Mesenchymal stem cell (in vitro differentiated cells and primary cell): ENCODE data around the gene AGBL5.

ENCODE experiments used
- DNase-seq: peaks from one replicate; pipeline ENCODE4 v3.0.0-alpha.2; 2013
- H2AFZ ChIP-seq: one replicate; pipeline ENCODE4 v1.6.1; 2013; ENCODE audit warnings: low read depth, mild to moderate bottlenecking, control low read depth, inconsistent platforms, low read length, moderate library complexity
- H2AK5ac ChIP-seq: 2 replicates; pipeline ENCODE4 v1.6.1; 2013; ENCODE audit warnings: low read length, moderate library complexity, mild to moderate bottlenecking, inconsistent platforms; ENCODE audit not compliant: severe bottlenecking
- H2BK120ac ChIP-seq: one replicate; pipeline ENCODE4 v1.6.1; 2013; ENCODE audit warnings: low read depth, mild to moderate bottlenecking, inconsistent platforms, low read length, moderate library complexity
- H2BK12ac ChIP-seq, 2 experiments: one replicate each; pipeline ENCODE4 v1.6.1; 2013; ENCODE audit warnings: inconsistent platforms in 2 of 2, low read length in 2 of 2, mild to moderate bottlenecking in 2 of 2, moderate library complexity in 2 of 2, control low read depth in 1 of 2
- H2BK15ac ChIP-seq: one replicate; pipeline ENCODE4 v1.6.1; 2013; ENCODE audit warnings: mild to moderate bottlenecking, low read depth, inconsistent platforms; ENCODE audit not compliant: poor library complexity, severe bottlenecking
- H2BK5ac ChIP-seq: 2 replicates; pipeline ENCODE4 v1.6.1; 2013; ENCODE audit warnings: low read depth, mild to moderate bottlenecking, low read length, control low read depth, inconsistent platforms; ENCODE audit not compliant: poor library complexity, severe bottlenecking
- H3K14ac ChIP-seq, 2 experiments: one replicate each; pipeline ENCODE4 v1.6.1; 2013; ENCODE audit warnings: inconsistent platforms in 2 of 2, low read length in 2 of 2, control low read depth in 1 of 2, mild to moderate bottlenecking in 1 of 2, moderate library complexity in 1 of 2
- H3K18ac ChIP-seq, 2 experiments: one replicate each; pipeline ENCODE4 v1.6.1; 2013; ENCODE audit warnings: inconsistent platforms in 2 of 2, low read length in 2 of 2, control low read depth in 1 of 2, low read depth in 1 of 2, mild to moderate bottlenecking in 1 of 2
- H3K23ac ChIP-seq, 2 experiments: one replicate each; pipeline ENCODE4 v1.6.1; 2013; ENCODE audit warnings: inconsistent platforms in 2 of 2, low read length in 2 of 2, mild to moderate bottlenecking in 2 of 2, moderate library complexity in 2 of 2, control low read depth in 1 of 2
- H3K27ac ChIP-seq: 2 replicates; pipeline ENCODE4 v1.5.1; 2013; ENCODE audit warnings: mild to moderate bottlenecking, moderate library complexity, low read length, control low read depth, inconsistent platforms; ENCODE audit not compliant: poor library complexity, severe bottlenecking
- H3K27me3 ChIP-seq, 2 experiments: 2 replicates each; pipeline versions ENCODE4 v1.6.1 to v1.7.0; 2013; ENCODE audit warnings: low read length in 2 of 2, mild to moderate bottlenecking in 2 of 2, moderate library complexity in 2 of 2, control low read depth in 1 of 2, inconsistent platforms in 1 of 2; ENCODE audit not compliant: control insufficient read depth in 1 of 2, insufficient read depth in 1 of 2
- H3K36me3 ChIP-seq, 2 experiments: 2 replicates each; pipeline versions ENCODE4 v1.6.1 to v1.7.0; 2013; ENCODE audit warnings: low read length in 2 of 2, control low read depth in 1 of 2, inconsistent platforms in 1 of 2, low read depth in 1 of 2, mild to moderate bottlenecking in 1 of 2; ENCODE audit not compliant: insufficient read depth in 2 of 2, control insufficient read depth in 1 of 2
- H3K4ac ChIP-seq, 2 experiments: one replicate each; pipeline ENCODE4 v1.6.1; 2013; ENCODE audit warnings: inconsistent platforms in 2 of 2, low read length in 2 of 2, mild to moderate bottlenecking in 2 of 2, moderate library complexity in 2 of 2, control low read depth in 1 of 2, low read depth in 1 of 2
- H3K4me1 ChIP-seq: 2 replicates; pipeline ENCODE4 v1.6.1; 2013; ENCODE audit warnings: low read depth, low read length, control low read depth; ENCODE audit not compliant: control insufficient read depth, insufficient read depth
- H3K4me2 ChIP-seq: 2 replicates; pipeline ENCODE4 v1.6.1; 2013; ENCODE audit warnings: low read length, mild to moderate bottlenecking, inconsistent platforms; ENCODE audit not compliant: poor library complexity, severe bottlenecking
- H3K4me3 ChIP-seq, 2 experiments: 2 replicates each; pipeline versions ENCODE4 v1.5.1 to v1.7.0; 2013; ENCODE audit warnings: low read length in 2 of 2, mild to moderate bottlenecking in 2 of 2, control low read depth in 1 of 2, low read depth in 1 of 2; ENCODE audit not compliant: insufficient read depth in 1 of 2
- H3K79me1 ChIP-seq: replicated peaks from 2 replicates; pipeline ENCODE4 v1.6.1; 2013; ENCODE audit warnings: mild to moderate bottlenecking, control low read depth, low read length, inconsistent platforms; ENCODE audit not compliant: poor library complexity, severe bottlenecking
- H3K9ac ChIP-seq: 2 replicates; pipeline ENCODE4 v1.7.0; 2013; ENCODE audit warnings: mild to moderate bottlenecking, low read length, moderate library complexity
- H3K9me3 ChIP-seq: 2 replicates; pipeline ENCODE4 v1.7.0; 2013; ENCODE audit warnings: mild to moderate bottlenecking, low read length; ENCODE audit not compliant: control insufficient read depth
- H4K8ac ChIP-seq: one replicate; pipeline ENCODE4 v1.6.1; 2013; ENCODE audit warnings: inconsistent platforms, mild to moderate bottlenecking, low read length, moderate library complexity
- H4K91ac ChIP-seq: one replicate; pipeline ENCODE4 v1.6.1; 2013; ENCODE audit warnings: mild to moderate bottlenecking, low read length, inconsistent platforms
- WGBS: methylation state at CpG from one replicate; pipeline ENCODE4 v1.1.7; 2013; ENCODE audit warnings: mixed read lengths; 5-methylcytosine and 5-hydroxymethylcytosine counted together

Gene AGBL5

GRCh38 chr2:27029051-27029450, 22.4 kb upstream of the AGBL5 start:
- no peak overlapping the region for H4K91ac ChIP-seq
- no peak overlapping the region for H3K4ac ChIP-seq
- H3K23ac ChIP-seq: no peak overlapping the region
- H2AK5ac ChIP-seq: no peak overlapping the region
- no peak overlapping the region for H2BK120ac ChIP-seq
- WGBS: 97% methylated on average over 2 of the region's 2 CpGs
- no peaks in the 10 kb centered on the region for H3K9me3 ChIP-seq
- H3K4me3 ChIP-seq: no peak overlapping the region
- H2BK12ac ChIP-seq: no peak overlapping the region
- no peak overlapping the region for H4K8ac ChIP-seq
- H3K18ac ChIP-seq: no peak overlapping the region
- no peaks in the 10 kb centered on the region for H3K27me3 ChIP-seq
- no peak overlapping the region for H2BK15ac ChIP-seq
- no peak for DNase-seq
- peaks cover 42% of the 10 kb centered on the region for H3K79me1 ChIP-seq
- H3K4me1 ChIP-seq: peaks cover 13% of the 10 kb centered on the region
- H3K36me3 ChIP-seq: peaks cover 41 to 64% of the 10 kb centered on the region in 2 experiments
- H2AFZ ChIP-seq: no peak overlapping the region
- H3K27ac ChIP-seq: no peak overlapping the region
- H3K14ac ChIP-seq: no peak overlapping the region
- H2BK5ac ChIP-seq: no peak overlapping the region
- no peak overlapping the region for H3K4me2 ChIP-seq
- H3K9ac ChIP-seq: no peak overlapping the region

- Histone ChIP-seq H3K4ac (peak within 1 kb of the TSS; percentile 91 to 99), H3K36me3 (peaks cover 33 to 64% of the 10 kb centered on the region in 2 experiments), H4K8ac (peak within 1 kb of the TSS; percentile 91), H3K4me2 (peak within 1 kb of the TSS; percentile 75), H3K27ac (no peak within 1 kb of the TSS), H3K4me3 (peak within 1 kb of the TSS; percentile 89 to 97), H3K23ac (peak within 1 kb of the TSS in 1 of 2 experiments; percentile 53), H3K9me3 (no peaks in the 10 kb centered on the region), H3K18ac (peak within 1 kb of the TSS; percentile 88 to 98), H3K27me3 (no peaks in the 10 kb centered on the region), H2BK15ac (peak within 1 kb of the TSS; percentile 61), H3K9ac (peak within 1 kb of the TSS; percentile 98), H2AFZ (peak within 1 kb of the TSS; percentile 1), H3K79me1 (peaks cover 43% of the 10 kb centered on the region), H3K14ac (peak within 1 kb of the TSS in 1 of 2 experiments; percentile 99), H2BK12ac (peak within 1 kb of the TSS in 1 of 2 experiments; percentile 68), H2BK120ac (peak within 1 kb of the TSS; percentile 73), H3K4me1 (peaks cover 16% of the 10 kb centered on the region), H2AK5ac (peak within 1 kb of the TSS; percentile 9), H2BK5ac (peak within 1 kb of the TSS; percentile 45), H4K91ac (peak within 1 kb of the TSS; percentile 93)
- WGBS: 2% methylated on average over 73 of the region's 76 CpGs
- peak; percentile 89 for DNase-seq
Observed at GRCh38 chr2:27032495-27033252, 18.8 kb upstream of the AGBL5 start, which contains the start of gene TMEM214. Gene TMEM214, plus strand, starts transcription at chr2:27032965. Its CDS starts 51 bp downstream, at chr2:27033016.

- Histone ChIP-seq H2BK15ac (peak overlapping the region; percentile 56), H3K14ac (peak overlapping the region in 1 of 2 experiments; percentile 99), H3K4ac (peak overlapping the region; percentile 91 to 99), H3K23ac (peak overlapping the region in 1 of 2 experiments; percentile 53), H3K9ac (peak overlapping the region; percentile 98), H3K79me1 (peaks cover 44% of the 10 kb centered on the region), H3K27ac (no peak overlapping the region), H2BK12ac (peak overlapping the region in 1 of 2 experiments; percentile 68), H3K18ac (peak overlapping the region; percentile 88 to 98), H4K8ac (peak overlapping the region; percentile 91), H3K9me3 (no peaks in the 10 kb centered on the region), H2AFZ (no peak overlapping the region), H3K4me3 (peak overlapping the region; percentile 89 to 97), H3K27me3 (no peaks in the 10 kb centered on the region), H2BK5ac (peak overlapping the region; percentile 45), H2BK120ac (peak overlapping the region; percentile 73), H3K4me2 (peak overlapping the region; percentile 75), H3K36me3 (peaks cover 36 to 64% of the 10 kb centered on the region in 2 experiments), H2AK5ac (peak overlapping the region; percentile 9), H4K91ac (peak overlapping the region; percentile 93), H3K4me1 (peaks cover 16% of the 10 kb centered on the region)
- WGBS: 25% methylated on average over 7 of the region's 11 CpGs
- no peak for DNase-seq
Observed at GRCh38 chr2:27033253-27033852, 18.1 kb upstream of the AGBL5 start.

GRCh38 chr2:27038012-27038411, 13.5 kb upstream of the AGBL5 start:
- Histone ChIP-seq H3K4me3 (no peak overlapping the region), H3K18ac (no peak overlapping the region), H3K27me3 (no peaks in the 10 kb centered on the region), H3K79me1 (peaks cover 47% of the 10 kb centered on the region), H3K23ac (no peak overlapping the region), H3K27ac (no peak overlapping the region), H3K36me3 (peaks cover 72 to 83% of the 10 kb centered on the region in 2 experiments), H2BK120ac (no peak overlapping the region), H3K4me1 (peaks cover 18% of the 10 kb centered on the region), H3K4ac (no peak overlapping the region), H2AK5ac (no peak overlapping the region), H3K4me2 (no peak overlapping the region), H2BK12ac (no peak overlapping the region), H2BK15ac (no peak overlapping the region), H3K9ac (no peak overlapping the region), H3K14ac (no peak overlapping the region), H4K8ac (no peak overlapping the region), H4K91ac (no peak overlapping the region), H2AFZ (no peak overlapping the region), H3K9me3 (no peaks in the 10 kb centered on the region), H2BK5ac (no peak overlapping the region)
- no peak for DNase-seq
- WGBS: 98% methylated on average over 6 of the region's 6 CpGs
